ENCODE measurements around the gene MTHFD2L.

GRCh38 chr4:74203467-74203866 lies 45.5 kb downstream of the MTHFD2L start:
- no peak for TF ChIP-seq CTCF (conservative IDR thresholded peaks at IDR 0.05)
- no peak for TF ChIP-seq EZH2 (IDR thresholded peaks at IDR 0.05; ENCODE audit: low read depth)
